ENCODE measurements around the gene DOCK11.

The DOCK11 gene

DNA sequence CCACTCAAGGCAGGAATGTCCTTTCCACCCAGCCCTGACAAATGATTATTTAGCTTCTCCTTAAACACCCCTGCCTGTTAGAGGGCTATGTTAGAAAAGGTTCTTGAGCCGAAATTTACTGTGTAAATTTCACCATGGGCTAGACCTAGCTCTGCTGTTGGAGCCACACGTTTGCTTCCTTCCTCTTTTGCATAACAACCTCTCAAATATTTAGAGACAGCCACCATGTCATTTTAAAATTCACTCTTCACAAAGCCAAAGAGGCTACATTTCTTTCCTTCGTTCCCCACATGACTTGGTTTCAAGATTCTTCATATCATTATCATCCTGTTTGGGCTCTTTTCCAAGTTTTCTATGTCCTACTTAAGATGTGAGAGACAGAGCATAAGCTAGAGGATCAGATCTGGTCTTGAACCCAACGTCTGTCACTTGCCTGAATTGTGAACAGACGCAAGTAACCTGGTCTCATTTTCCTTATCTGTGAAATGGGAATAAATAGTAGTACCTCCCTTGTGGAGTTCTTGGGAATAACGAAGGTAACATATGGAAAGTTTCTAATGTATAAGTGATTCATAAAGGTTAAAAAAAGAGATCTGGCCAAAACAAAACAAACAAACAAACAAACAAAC, 6.7 kb downstream of the DOCK11 start:
- no peak for DNase-seq

DNA sequence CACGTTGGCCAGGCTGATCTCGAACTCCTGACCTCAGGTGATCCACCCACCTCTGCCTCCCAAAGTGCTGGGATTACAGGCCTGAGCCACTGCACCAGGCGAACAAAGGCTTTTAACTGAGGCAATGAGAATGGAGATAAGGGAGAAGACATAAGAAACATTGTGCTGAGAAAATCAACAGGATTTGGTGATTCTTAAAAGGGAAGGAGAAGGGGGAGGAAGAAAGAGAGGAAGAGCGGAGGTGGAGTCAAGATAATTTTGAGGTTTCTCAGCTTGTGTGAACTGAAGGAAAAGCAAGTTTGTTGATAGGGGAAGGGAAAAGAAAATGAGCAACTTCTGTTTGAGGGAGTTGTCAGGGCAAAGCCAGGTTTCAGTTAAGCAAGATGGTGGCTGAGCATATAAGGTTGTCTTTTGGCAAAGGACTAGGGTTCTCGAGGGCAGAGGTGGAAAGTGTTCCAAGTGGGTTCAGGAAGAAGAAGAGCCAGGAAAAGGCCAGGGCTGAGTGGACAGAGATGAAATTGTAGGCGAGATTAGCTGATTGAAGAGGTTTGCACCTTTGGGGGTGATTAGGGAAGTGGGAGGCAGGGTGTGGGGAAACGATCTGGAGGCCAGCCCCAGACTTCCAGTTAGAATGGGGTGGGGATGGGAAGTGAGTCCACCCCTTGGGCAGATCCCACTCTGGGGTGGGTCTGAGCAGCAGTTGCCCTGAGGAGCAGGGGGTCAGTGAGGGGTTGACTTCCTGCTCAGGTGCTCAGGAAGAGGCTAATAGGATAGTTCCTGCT, 7.8 kb downstream of the DOCK11 start:
- no peak for DNase-seq

DNA sequence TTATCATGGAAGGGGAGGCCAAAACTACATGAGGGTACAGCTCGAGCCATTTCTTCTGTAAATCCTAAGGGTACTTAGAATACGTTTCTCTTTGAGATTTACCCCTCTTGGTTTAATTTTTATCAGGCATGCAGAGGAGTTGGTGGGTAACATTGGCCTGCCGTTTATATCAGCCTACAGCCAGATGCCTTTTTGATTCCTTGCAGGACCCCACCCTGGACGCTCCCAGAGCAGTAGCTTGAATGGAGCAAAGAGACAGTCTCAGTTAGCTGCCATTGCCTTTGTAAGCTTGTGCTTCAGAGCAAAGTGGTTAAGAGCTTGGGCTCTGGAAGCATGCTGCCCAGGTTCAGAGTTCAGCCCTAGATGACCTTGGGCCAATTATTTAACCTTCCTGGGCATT, 9.0 kb downstream of the DOCK11 start:
- no peak for DNase-seq

DNA sequence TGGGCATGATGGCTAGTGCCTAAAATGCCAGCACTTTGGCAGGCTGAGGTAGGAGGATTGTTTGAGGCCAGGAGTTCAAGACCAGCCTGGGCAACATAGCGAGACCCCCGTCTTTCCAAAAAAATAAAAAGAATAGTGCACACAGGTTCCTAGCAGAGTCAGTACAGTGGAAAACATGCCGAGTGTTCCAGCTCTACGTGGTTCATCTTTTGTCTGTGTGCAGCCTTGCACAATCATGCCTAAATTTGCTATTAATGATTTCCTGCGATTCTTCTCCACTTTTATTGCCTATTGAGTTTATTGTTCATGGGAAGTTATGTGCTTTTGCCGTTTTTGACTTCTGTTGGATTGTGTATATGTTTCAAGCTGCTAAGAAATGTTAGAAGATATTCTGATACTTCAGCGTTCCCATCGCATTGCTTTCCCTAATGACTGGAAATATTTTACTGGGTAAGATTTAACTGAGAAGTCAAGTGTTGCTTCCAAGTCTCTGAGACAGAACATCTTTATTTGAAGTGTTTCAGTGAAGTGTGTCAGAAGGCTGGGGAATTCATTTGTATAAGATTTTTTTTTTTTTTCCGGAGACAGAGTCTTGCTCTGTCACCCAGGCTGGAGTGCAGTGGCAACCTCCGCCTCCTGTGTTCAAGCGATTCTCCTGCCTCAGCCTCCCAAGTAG, 11.3 kb downstream of the DOCK11 start:
- no peak for DNase-seq

DNA sequence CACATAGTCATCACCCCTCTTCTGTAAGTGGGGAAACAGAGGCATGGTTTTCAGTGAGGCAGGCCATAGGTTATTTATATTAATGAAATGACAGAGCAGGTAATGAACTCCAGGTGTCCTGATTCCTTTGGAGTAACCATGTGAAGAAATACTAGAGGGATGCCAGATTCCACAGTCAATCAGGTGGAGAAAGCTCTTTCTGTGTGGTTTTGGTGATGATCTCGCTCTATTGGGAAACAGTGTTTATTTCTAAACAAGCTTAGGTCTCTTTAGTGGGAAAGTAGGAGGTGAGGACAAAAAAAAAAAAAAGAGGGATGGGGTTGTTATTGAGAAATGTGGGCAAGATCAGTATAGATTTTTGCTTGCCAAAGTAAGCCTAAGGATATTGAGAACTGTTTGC, 12.2 kb downstream of the DOCK11 start:
- no peak for DNase-seq

DNA sequence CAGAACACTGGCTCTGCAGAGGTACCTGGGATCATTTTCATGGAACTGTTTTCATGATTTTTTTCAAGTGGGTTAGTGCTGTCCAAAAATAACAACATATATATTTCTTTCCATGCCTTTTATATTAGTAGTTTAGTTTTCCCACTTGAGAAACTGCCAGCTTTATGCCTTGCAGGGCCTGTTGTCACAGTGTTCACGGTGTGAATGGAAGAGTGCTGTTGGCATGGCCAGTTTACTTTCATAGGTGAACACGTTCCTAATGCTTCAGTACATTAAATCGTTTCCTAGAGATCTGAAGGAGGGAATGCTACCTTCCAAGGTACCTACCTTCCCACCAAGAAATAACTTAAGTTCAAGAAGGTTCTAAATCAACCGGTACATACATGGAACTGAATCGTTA, 12.6 kb downstream of the DOCK11 start:
- no peak for DNase-seq

DNA sequence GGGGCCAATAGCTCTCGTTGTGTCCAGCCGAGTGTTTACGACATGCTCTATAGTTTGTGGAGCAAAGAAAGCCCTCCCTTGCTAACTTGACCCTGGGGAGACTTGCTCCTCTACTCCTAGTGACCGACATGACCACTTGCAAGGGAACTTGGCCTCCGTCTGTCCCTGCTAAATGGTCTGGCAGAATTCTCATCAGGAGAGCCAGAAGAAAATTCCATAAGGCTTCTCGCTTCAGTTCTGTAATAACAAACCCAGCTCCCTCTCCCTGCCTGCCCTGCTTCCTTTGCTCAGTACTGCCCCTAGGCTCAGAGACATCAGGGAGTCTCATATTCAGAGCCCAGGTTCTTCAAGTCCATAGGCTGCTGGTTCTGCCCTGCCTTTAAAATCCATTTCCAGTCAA, 13.0 kb downstream of the DOCK11 start:
- DNase-seq = no peak

DNA sequence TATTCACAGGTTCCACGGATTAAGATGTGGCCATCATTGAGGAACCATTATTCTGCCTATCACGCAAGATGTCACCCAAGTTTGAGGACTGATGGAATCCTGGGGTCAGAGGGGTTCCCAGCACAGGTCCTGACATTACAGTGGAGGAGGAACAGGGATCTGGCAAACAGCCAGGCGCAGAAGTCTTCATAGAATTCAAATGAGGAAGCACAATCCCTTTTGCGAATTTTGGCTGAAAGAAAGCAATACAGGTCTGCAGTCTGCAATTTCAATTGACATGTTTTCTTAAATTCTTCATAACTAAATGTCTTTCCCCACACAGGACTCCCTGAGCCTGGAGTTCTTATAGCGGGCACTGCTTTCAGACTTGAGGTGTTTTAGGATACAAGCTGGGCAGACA, 14.5 kb downstream of the DOCK11 start:
- no peak for DNase-seq

DNA sequence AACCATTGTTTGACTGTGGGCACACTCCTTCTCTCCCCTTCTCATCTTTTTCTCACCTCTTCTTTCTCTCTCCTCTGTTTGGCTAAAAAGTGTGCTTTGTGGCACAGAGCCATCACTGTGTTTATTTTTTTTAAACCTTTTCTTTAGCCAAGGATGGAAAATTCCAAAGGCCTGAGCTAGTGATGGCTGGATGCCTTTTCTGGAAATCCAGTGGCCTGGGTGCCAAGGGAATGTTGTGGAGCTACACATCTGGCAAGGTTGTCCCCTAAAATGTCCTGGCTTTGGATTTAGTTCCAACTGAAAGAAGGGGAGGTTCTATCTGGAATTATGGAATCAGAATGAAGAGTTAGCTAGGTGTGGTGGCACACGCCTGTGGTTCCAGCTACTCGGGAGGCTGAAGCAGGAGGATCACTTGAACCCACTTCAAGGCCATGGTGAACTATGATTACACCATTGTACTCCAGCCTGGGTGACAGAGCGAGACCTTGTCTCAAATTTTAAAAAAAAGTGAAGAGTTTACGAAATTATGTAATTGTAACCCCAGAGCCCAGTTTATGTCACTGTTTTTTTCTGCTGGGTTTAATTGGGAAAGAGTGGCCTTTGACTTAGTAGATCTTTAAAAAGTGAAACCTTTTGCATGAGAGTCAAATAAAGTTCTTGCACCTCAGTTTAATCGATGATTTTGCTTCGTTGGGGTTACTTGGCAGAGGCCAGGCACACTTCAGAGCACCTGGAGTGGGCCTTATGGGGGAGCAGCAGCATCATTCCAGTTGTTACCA, 17.7 kb downstream of the DOCK11 start:
- no peak for DNase-seq

DNA sequence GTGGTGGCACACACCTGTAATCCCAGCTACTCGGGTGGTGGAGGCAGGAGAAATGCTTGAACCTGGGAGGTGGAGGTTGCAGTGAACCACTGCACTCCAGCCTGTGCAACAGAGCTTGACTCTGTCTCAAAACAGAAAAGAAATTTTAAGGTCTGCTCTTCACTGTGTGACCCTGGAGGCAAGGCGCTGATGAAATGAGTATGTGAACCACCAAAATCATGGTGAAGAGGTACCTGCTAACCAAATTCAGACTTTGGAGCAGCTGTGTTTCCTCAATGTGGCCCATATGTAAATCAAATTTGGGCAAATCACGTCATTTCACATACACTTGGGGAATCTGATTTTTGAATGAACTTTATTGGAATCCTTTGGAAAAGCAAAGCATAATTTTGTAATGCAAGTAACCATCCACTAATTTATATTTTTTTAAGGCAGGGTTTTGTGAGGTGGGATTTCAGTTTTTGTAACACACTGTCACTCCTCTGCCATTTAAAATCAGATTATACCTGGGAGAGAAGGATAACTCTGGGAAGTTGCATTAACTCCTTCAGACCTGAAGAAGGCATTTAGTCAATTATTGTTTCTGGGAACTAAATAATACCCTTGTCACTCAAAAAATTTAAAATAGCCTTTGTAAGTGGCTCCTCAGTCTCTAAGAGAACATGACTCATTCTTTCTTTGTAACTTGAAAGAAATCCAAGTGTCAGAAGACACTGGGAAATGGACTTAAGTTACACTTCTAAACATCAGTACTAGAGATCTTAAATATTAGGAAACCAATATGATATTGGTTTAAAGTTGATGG, 24.0 kb downstream of the DOCK11 start:
- no peak for DNase-seq

DNA sequence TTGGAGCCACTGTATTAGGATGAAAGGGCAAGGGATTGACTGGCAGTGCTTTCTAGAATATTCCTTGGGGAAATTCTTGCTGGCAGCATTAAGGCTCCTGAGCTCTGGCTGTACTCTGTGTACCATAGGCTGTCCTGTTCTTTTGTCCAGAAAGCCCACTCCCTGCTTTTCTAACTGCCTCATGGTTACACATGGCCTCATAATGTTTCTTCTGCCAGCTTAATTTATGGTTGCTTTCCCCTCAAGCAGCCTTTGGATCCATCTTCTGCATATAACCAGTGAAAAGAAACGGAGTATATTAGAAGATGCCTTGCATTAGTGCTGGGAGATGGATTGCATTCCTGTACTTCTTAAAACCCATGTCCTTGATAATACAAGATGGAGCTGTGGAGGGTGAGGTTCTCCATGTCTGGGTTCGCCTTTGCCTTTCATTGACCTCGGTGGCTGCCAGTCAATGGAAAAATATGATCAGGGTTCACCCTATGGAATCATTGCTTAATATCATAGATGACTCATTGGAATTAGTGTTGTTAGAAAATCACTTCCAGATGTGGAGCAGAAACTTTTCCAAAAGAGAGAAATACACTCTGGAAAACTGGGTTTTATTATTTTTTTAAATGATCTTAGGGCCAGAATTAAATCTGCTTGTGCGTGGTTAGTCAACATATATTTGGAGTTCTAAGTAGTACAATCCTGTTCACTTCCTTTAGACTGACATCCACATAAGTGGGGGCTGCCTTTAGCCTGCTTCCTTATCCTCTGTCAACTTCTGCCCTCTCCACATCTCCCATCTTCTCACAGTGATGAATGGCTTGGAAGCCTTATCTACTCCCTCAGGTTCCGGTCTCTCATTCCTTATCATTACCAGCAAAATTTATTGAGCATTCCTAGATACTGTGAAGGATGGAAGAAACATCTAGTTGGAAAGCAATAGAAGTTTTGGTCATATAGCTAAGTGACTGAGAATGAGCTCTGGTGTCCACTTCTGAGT, 24.9 kb downstream of the DOCK11 start:
- no peak for DNase-seq

DNA sequence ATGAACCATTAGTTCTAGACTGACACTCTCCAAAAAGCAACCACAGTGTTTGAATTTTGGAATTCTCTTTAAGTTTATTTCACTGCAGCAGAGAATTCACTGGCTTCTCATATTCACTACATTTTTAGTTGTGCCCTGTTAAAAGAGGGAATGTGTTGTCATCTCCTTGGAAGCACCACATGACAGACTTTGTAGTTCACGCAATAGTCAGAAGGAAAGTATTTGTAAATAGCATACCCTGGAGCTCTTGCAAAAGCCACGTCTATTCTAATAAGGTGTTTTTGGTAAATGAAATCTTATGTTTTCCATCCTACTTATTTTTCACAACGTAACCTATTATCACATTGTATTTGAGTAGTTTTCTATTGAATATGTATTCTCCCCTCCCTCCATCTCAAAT, 25.8 kb downstream of the DOCK11 start:
- DNase-seq = no peak

DNA sequence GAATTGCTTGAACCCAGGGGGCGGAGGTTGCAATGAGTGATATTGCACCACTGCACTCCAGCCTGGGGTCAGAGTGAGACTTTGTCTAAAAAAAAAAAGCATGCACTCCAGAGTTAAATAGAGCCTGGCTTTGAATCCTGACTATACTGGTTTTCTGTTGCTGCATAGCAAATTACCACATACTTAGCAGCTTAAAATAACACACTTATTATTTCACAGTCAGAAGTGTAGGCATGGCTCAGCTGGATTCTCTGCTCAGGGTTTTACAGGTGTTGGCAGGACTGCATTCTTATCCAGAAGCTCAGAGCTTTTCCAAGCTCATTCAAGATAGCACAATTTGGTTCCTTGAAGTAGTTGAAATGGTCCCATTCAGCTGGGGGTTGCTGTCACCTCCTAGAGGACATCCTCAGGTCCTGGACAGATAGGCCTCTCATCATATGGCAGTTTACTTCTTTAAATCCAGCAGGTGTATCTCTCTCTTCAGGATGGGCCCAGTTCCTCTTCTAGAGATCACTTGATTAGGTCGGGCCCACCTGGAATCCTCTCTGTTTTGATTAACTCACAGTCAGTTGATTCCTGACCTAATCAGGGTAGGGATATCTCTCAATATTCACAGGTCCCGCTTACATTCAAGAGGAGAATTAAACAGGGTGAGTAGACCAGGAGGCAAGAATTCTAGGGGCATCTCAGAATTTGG, 26.8 kb downstream of the DOCK11 start:
- DNase-seq = no peak

DNA sequence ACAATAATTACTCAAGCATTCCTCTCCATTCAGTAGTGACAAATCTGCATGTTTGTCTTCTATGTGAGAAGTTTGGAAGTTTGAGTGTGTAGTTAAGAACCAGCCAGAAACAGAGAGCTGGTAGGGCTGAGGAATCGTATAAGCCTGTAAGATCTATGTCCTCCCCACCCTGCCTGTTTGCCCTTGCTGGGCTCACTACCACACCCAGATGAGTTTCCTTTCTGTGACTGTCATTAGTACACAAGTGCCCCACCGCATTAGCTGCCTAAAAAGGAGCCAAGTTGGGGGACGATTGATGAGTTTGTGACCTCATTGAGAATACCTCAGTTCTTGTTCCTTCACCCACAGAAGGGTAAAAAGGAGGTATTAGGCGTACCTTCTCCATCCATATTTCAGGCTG, 28.3 kb downstream of the DOCK11 start:
- DNase-seq = peak; percentile 36

DNA sequence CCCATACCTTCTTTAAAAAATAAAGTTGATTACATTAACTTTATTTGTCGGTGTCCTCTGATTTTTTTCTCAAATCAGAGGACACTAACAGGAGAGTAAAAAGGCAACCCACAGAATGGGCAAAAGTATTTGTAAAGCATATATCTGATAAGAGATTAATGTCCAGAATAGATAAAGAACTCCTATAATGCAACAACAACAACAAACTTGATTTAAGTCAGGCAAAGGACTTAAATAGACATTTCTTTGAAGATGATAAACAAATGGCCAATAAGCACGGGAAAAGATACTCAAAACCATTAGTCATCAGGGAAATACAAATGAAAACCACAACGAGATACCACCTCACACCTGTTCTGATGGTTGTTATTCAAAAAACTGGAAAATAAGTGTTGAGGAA, 28.7 kb downstream of the DOCK11 start:
- no peak for DNase-seq

DNA sequence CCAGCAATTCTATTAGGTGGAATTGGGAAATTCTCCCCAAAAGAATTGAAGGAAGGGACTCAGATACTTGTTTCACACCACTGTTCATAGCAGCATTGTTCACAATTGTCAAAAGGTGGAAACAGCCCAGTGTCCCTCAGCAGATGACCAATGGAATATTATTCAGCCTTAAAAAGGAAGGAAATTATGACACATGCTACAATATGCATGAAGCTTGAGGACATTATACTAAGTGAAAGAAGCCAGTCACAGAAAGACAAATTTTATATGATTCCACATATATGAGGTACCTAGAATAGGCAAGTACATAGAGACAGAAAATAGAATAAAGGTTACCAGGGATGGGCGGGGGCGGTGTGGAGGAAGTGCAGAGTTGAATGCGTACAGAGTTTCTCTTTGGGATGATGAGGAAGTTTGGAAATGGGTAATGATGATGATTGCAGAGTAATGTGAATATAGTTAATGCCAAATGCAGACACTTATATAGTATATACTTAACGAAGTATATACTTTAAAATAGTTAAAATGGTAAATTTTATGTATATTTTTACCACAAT, 29.6 kb downstream of the DOCK11 start:
- no peak for DNase-seq

DNA sequence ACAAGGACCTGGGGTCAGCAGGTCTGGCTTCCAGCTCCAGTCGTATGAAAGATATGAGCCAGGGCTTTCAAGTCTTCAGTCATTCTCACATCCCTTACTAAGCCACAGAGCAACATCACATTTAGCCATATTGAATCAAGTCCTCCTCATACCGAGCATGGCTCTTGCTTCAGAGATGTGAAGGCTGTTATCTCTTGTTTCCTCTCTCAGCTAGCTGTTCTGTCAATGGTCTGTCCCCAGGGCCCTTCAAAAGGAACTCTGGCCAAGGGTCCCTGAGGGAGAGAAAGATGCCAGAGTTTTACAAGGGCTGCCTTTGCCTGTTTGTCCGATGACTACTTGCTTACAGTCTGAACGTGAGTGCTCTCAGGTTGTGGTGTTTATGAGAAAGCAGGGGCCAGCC, 30.5 kb downstream of the DOCK11 start:
- DNase-seq = no peak

DNA sequence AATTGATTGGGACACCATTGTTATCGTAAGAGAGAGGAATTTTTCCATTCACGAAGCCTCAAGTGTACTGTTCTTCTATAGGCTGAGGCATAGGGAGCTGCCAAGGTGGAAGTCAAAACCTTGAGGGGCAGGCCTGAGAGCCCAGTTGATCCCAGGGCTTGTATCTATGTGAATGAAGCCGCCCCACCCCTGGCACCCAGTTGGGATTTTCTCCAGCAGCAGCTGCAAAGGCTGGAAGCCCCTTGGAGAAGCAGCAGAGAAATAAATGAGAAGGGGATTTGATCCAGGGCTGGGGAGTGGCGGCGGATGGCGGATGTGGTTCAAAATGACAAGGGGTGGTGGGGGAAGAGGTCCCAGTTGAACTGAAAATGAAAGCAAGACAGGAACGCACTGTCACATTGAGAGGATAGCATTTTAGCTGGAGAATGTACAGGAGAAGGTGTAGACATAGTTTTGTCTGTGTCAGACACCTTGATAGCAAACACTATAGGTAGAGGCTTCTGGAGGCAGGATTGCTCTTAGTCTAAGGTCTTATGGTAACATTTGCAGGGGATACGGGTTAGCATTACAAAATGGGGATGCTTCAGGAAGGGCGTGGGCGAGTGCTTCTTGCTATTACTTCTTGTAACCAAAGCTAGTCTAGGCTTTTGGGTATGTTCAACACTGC, 32.6 kb downstream of the DOCK11 start:
- peak; percentile 70 for DNase-seq

DNA sequence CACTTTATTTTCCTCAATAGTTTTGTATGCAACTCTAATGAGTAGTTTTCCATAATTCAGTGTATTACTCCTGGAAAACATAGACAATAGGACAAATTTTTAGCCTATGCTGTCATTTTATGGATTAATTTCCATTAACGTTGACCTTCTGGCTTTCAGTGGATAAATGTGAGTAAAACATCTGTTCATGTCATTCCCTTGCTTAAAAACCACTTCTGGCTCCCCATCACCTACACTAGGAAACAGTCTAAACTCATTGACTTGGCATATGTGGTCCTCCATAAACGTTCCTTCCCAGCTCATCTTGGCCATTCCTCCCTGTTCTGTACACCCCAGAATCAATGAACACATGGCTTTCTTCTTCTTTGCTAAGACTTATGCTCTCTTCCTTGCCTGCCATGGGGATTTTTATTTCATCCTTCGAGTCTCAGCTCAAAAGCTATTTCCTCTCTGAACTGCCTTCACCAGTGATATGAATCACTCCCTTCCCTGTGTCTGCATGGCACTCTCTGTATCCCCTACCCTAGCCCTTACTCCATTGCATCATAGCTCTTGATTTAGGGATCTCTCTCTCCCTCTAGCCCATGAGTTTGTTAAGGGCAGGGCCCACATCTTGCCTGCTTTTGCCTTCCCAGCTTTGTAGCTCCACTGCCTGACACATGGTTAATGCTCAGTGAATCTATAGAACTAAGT, 34.8 kb downstream of the DOCK11 start:
- peak; percentile 43 for DNase-seq

All from activated CD4-positive, alpha-beta T cell treated with anti-CD3 and anti-CD28 coated beads, Interleukin-10, Interleukin-2, amounts not matched to agents 100 ng/mL and 50 ng/mL, durations not matched to agents 16 hours and 8 hours (primary cell).